ENCODE measurements around the gene GUCY2C.
"Not testable (repeated sequence)": the region's sequence is repeated elsewhere in the genome, so short reads cannot be mapped to it uniquely, and the experiment has no call there.

GUCY2C gene

DNA sequence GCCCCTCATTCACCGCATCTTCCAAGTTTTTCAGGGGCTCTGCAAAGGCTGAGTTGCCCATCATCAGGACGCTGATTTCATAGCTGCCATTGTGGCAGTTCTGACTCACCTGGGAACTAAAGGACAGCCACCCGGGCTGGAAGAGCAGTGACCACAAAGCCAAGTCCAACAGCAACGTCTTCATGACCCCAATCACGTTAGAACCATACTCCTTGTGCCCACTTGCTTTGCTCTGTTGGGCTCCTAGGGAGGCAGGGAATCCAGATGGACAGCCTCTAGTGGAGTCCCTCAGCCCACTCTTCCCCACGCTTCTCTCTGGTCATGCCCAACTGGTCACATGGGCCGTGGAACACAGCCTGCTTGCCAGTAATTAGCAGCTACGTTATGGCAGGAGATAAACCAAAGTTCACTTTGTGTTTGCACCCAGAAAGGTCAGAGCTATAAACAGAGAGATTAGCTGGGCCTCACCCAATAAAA is at the start of gene GUCY2C:
Gene GUCY2C, minus strand, starts transcription at position 335 of the 477 bp plus-strand sequence. Its CDS starts 151 bp downstream, at position 184.
- no peak for DNase-seq

DNA sequence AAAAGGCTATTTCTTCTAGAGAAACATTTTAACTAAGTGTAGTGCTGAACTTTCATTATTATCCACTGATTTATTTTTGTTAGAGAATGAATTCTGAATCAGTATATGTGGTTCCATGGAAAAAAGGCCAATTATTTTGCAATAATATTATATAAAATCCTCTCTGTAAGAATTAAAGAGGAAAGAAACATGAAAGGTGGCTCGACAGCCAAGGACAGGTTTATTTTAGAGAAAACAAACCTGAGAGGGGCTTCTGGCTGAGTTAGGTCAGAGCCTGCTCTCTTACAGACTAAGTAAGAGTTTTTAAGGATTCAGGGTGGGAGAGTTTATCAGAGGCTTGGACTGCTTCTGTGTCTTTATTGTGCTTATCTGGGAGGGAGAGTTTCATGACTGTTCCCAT is 46.7 kb upstream of the GUCY2C start:
- DNase-seq: no peak

DNA sequence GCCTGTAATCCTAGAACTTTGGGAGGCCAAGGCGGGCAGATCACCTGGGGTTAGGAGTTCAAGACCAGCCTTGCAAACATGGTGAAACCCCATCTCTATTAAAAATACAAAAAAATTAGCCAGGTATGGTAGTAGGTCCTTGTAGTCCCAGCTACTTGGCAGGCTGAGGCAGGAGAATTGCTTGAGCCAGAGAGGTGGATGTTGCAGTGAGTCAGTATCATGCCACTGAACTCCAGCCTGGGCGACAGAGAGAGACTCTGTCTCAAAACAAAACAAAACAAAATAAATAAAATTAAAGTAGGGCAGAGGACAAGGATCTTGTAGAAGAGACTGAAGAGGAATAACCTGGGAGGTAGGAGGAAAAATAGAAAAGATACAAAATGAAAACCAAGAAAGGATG is 45.5 kb upstream of the GUCY2C start:
- no peak for DNase-seq

DNA sequence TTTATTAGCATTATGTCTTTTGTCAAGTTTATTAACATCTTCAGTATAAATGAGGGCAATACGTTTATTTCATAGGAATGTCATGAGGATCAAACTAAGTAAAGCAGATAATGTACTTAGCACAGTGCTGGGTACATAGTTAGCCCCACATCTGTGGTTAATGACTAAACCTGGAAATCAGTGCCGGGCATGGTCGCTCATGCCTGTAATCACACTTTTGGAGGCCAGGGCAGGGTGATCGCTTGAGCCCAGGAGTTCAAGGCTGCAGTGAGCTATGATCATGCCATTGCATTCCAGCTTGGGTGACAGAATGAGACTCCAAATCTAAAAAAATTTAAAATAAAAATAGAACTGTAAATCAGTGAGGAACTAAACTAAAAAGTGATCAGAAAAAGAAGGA is 44.8 kb upstream of the GUCY2C start:
- no peak for DNase-seq

DNA sequence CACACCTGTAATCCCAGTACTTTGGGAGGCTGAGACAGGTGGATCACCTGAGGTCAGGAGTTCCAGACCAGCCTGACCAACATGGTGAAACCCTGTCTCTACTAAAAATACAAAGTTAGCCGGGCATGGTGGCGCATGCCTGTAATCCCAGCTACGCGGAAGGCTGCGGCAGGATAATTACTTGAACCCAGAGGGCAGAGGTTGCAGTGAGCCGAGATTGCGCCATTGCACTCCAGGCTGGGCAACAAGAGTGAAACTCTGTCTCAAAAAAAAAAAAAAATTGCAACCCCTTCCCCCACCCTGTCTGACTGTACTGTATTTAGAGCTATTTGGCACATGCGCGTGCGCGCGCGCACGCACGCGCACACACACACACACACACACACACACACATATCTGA is 40.0 kb upstream of the GUCY2C start:
- not testable (repeated sequence) for DNase-seq

GRCh38 chr12:14731821-14732220 is 35.4 kb upstream of the GUCY2C start:
- DNase-seq: no peak

DNA sequence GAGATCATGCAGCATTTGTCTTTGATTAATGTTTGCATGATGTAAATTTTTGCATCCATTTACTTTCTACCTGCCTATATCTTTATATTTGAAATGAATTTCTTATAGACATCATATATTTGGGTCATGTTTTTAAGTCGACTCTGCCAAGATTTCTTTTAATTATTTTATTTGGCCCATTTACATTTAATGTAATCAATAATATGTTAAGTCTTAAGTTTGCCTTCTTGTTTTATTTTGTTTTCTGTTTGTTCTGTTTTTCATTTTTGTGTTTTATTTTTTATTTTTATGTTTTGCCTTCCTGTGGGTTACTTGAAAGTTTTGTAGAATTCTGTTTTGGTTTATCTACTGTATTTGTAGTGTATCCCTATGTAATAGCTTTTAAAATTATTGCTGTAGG is 33.2 kb upstream of the GUCY2C start:
- DNase-seq: no peak

DNA sequence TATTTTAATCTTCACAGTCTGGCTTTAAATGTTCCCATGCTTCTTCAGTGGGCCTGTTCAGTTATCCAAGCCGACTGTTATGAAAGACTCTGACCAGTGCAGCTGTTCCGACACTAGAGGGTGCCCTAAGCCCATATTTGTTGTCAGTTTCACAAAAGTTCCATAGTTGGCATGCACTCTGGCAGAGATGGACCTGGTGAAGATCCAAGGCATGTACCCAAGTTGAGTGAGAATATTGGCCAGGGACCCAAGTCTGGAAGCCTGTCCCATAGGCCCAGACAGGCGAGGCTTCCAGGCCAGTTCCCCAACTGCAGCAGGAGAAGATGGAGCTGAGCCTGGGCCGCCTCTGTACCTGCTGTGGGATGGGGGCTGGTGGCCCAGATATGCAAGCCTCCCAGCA is 27.4 kb upstream of the GUCY2C start:
- peak; percentile 45 for DNase-seq

DNA sequence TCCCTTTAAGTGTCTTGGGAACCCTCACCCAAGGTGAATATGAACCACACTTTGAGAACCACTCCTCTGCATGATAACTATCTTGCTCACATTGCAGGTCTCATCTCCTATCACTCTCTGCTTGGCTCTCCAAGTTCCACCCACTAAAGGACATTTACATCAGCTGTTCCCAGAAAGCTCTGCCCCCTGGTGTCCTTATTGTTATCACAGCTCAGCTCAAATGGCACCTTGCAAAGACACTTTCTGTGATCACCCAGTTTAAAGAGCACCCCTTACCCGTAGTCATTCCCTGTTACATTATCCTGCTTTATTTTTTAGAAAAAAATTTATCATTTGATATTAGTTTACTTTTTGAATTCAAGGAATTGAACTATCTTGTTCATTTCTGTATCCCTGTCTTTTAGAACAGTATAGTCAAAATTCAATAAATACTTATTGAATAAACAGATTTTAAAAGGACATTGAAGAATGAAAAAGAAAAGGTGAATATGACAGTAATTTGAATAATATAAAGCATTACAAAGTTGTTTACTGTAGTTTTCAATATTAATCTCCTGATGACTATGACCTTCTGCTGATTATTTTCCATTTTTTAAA is 20.5 kb upstream of the GUCY2C start:
- no peak for DNase-seq

GRCh38 chr12:14714437-14714836 is 18.0 kb upstream of the GUCY2C start:
- no peak for DNase-seq

- no peak for DNase-seq
These were observed 14.4 kb upstream of the GUCY2C start for GRCh38 chr12:14710632-14711320.

- no peak for DNase-seq
These were observed 5.6 kb upstream of the GUCY2C start for GRCh38 chr12:14701809-14702568.

- DNase-seq: no peak
These were observed 4.5 kb upstream of the GUCY2C start for GRCh38 chr12:14700935-14701334.

DNA sequence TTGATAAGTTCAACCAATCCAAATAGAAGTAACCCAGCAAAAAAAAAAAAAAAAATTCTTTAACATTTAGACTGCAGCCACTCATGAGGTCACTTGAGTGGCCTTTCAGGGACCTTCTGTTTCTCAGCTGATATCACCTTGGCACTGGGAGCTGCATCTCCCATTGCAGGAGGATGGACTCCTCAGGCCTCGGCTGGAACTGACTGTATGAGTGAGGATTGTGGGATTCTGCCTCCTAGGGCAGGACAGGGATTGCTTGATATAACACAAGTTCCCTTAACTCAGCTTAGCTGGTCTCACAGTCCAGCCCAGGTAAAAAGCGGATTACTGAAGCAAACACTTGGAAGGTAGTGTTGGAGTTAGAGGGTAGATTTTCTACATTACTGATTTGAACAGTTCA is 3.5 kb upstream of the GUCY2C start:
- no peak for DNase-seq

DNA sequence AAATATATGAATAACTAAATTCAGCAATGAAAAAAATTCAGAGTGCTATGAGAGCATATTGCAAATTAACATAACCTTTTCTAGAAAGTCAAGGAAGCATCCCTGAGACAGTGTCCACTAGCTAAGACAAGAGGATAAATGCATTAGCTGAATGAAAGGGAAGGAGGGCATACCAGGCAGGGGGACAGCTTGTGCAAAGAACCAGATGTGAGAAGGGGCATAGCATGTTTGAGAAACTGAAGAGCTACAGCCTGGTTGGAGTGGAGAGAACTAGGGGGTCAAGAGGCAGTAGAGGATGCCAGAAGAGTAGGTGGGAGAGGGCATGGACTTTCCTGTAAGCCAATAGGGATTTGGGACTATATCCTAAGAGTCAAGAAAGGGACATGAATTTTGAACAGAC is 2.2 kb upstream of the GUCY2C start:
- no peak for DNase-seq

GRCh38 chr12:14695715-14696141 is 671 bp downstream of the GUCY2C start:
- no peak for DNase-seq

- no peak for DNase-seq
These were observed 1.4 kb downstream of the GUCY2C start for GRCh38 chr12:14694970-14695369.

GRCh38 chr12:14694145-14694714 is 2.2 kb downstream of the GUCY2C start:
- no peak for DNase-seq

GRCh38 chr12:14693116-14693515 is 3.3 kb downstream of the GUCY2C start:
- no peak for DNase-seq

DNA sequence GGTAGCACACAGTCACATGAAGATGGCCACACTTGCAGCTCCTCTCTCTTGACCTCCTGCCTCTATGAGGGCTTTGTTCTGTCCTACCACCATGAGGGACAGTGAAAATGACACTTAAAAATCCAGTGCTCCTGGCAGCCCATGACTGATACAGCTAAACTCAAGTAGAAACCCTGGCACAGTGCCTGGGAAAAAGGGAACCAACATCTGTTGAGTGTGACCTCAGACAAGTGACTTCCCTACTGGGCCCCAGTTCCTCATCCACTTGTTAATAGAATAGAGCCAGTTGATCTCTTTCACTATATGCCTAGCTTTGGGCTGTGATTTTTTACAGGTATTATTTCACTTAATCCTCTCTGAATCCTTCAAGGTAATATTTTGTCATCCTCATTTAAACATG is 4.8 kb downstream of the GUCY2C start:
- DNase-seq: peak; percentile 46

- DNase-seq: no peak
These were observed 6.4 kb downstream of the GUCY2C start for GRCh38 chr12:14689996-14690395.

DNA sequence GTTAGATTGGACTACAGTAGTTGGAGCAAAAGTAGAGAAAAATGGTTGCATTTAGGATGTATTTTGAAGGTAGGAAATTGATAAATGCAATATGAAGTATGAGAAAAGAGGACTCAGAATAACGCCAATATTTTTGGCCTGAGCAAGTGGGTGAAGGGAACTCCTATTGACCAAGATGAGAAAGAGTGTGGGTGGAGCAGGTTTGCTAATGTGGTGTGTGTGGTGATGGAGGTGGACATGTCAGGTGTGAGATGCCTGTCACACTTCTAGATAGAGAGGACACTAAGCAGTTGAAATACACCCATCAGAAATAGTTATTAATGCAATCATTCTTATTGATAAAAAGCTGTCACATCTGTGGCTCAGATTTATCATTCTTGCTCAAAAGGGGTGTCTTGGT is 7.3 kb downstream of the GUCY2C start:
- DNase-seq: no peak

- DNase-seq: not testable (repeated sequence)
These were observed 14.2 kb downstream of the GUCY2C start for GRCh38 chr12:14682231-14682630.

GRCh38 chr12:14681625-14682024 is 14.8 kb downstream of the GUCY2C start:
- no peak for DNase-seq

Data from SIG-M5 (cell line).